ENCODE results near the gene PIN4. TPM values are rescaled to one million over a fixed set of nuclear protein-coding genes. Genes with fewer than 3 reads are reported as not detected.
"Not testable (repeated sequence)": the region's sequence is repeated elsewhere in the genome, so short reads cannot be mapped to it uniquely, and the experiment has no call there.

Gene PIN4
- total RNA-seq, 1 experiment from 2014 or later = 11.7 TPM

GRCh38 chrX:72169008-72169728 is 12.4 kb upstream of the PIN4 start:
- POLR2A ChIA-PET = no interaction called here
- H3K9me3 ChIP-seq = no peaks in the 10 kb centered on the region
- TF ChIP-seq CTCF (IDR thresholded peaks at IDR 0.05; ENCODE audit: insufficient read depth in 1 of 2, low read depth in 1 of 2, low read length in 1 of 2, severe bottlenecking in 1 of 2, unreplicated experiment in 1 of 2) = no peak
- no peaks in the 10 kb centered on the region for H3K36me3 ChIP-seq (ENCODE audit: control insufficient read depth, insufficient read depth, low read length)
- H3K4me1 ChIP-seq = no peaks in the 10 kb centered on the region
- Mint-ChIP-seq H3K27me3 (ENCODE audit: insufficient read depth, unreplicated experiment) (no peaks in the 10 kb centered on the region), H3K9me3 (ENCODE audit: unreplicated experiment) (no peaks in the 10 kb centered on the region), H3K4me1 (ENCODE audit: low read depth, unreplicated experiment) (no peaks in the 10 kb centered on the region), H3K4me3 (ENCODE audit: unreplicated experiment) (no peak overlapping the region), H3K27ac (ENCODE audit: unreplicated experiment) (no peak overlapping the region), H3K36me3 (ENCODE audit: insufficient read depth, unreplicated experiment) (no peaks in the 10 kb centered on the region)
- BruUV-seq (replicated peaks) = no TSS peak
- intact Hi-C loops (cut with micrococcal nuclease; ENCODE audit: unreplicated experiment) = no loop called here
- no peak for DNase-seq
- CTCF ChIA-PET = no interaction called here
- H3K4me3 ChIP-seq (ENCODE audit: low read depth, low read length) = no peak overlapping the region
- H3K27me3 ChIP-seq (replicated peaks; ENCODE audit: control insufficient read depth, insufficient read depth, low read length) = no peaks in the 10 kb centered on the region

GRCh38 chrX:72176289-72176688 is 5.3 kb upstream of the PIN4 start:
- H3K36me3 Mint-ChIP-seq (ENCODE audit: insufficient read depth, unreplicated experiment); H3K27me3 Mint-ChIP-seq (ENCODE audit: insufficient read depth, unreplicated experiment); CTCF ChIA-PET; H3K27me3 ChIP-seq (replicated peaks; ENCODE audit: control insufficient read depth, insufficient read depth, low read length); H3K4me3 ChIP-seq (ENCODE audit: low read depth, low read length); BruUV-seq (replicated peaks); DNase-seq; H3K4me1 ChIP-seq; H3K9me3 Mint-ChIP-seq (ENCODE audit: unreplicated experiment); POLR2A ChIA-PET; intact Hi-C loops (cut with micrococcal nuclease; ENCODE audit: unreplicated experiment); H3K4me3 Mint-ChIP-seq (ENCODE audit: unreplicated experiment); H3K36me3 ChIP-seq (ENCODE audit: control insufficient read depth, insufficient read depth, low read length); H3K4me1 Mint-ChIP-seq (ENCODE audit: low read depth, unreplicated experiment); H3K9me3 ChIP-seq; H3K27ac Mint-ChIP-seq (ENCODE audit: unreplicated experiment): not testable (repeated sequence)

DNA sequence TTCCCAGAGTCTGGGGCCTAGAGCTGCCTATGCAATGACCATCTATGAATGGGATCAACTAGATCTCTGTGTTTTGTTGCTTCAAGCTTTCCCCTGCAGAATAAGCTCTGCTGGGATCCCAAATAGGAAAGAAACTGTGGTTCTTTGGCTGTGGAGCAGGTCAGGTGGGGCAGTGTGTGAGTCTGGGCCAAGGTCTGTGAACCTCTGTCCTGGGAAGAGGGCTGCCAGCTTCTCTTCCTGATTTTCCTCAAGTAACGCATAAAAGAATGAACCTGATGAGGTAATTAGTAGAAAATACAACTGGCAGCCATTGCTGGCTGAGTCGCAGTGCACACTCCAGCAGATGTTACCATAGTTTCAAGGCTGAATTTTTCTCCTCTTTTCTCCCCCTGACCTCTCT is 4.6 kb upstream of the PIN4 start:
- intact Hi-C loops (cut with micrococcal nuclease; ENCODE audit: unreplicated experiment) = no loop called here
- Histone ChIP-seq H3K36me3 (ENCODE audit: control insufficient read depth, insufficient read depth, low read length) (no peaks in the 10 kb centered on the region), H3K4me3 (ENCODE audit: low read depth, low read length) (no peak overlapping the region), H3K4me1 (no peaks in the 10 kb centered on the region), H3K9me3 (no peaks in the 10 kb centered on the region), H3K27me3 (replicated peaks; ENCODE audit: control insufficient read depth, insufficient read depth, low read length) (no peaks in the 10 kb centered on the region)
- H3K36me3 Mint-ChIP-seq (ENCODE audit: insufficient read depth, unreplicated experiment) = no peaks in the 10 kb centered on the region
- ChIA-PET POLR2A (no interaction called here), CTCF (no interaction called here)
- no peak overlapping the region for H3K4me3 Mint-ChIP-seq (ENCODE audit: unreplicated experiment)
- TF ChIP-seq CTCF (IDR thresholded peaks at IDR 0.05; ENCODE audit: insufficient read depth in 1 of 2, low read depth in 1 of 2, low read length in 1 of 2, severe bottlenecking in 1 of 2, unreplicated experiment in 1 of 2) = no peak
- DNase-seq = no peak
- no TSS peak for BruUV-seq (replicated peaks)
- no peaks in the 10 kb centered on the region for H3K9me3 Mint-ChIP-seq (ENCODE audit: unreplicated experiment)
- H3K4me1 Mint-ChIP-seq (ENCODE audit: low read depth, unreplicated experiment) = no peaks in the 10 kb centered on the region
- no peak overlapping the region for H3K27ac Mint-ChIP-seq (ENCODE audit: unreplicated experiment)
- H3K27me3 Mint-ChIP-seq (ENCODE audit: insufficient read depth, unreplicated experiment) = no peaks in the 10 kb centered on the region
